ENCODE data around the gene TRAM2. TPM values are rescaled to one million over a fixed set of nuclear protein-coding genes. Genes with fewer than 3 reads are reported as not detected.

Gene TRAM2
- total RNA-seq, 2 donors from 2014 or later: 40.0 to 41.8 TPM

DNA sequence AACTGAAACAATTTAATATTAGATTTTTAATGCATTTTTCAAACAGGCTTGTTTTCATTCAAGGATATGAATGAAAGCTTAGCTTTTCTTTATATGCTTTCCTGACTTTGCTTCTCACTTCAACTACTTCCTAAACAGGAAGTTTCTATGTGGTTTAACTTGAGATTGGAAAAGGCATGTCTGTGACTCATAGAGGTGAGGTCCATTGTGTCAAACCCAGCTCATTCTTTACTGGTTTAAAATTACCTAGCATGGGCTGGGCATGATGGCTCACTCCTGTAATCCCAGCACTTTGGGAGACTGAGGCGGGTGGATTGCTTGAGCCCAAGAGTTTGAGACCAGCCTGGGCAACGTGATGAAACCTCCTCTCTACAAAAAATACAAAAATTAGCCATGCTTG, 122.3 kb downstream of the TRAM2 start:
- no peak for TF ChIP-seq CTCF (IDR thresholded peaks at IDR 0.05)
- no peak for ATAC-seq (ENCODE audit: insufficient number of reproducible peaks, low FRiP score, low read depth)
- Histone ChIP-seq H3K4me1 (ENCODE audit: control insufficient read depth in 1 of 2, low read depth in 2 of 2) (no peaks in the 10 kb centered on the region), H3K9me3 (no peaks in the 10 kb centered on the region), H3K4me3 (no peak overlapping the region), H3K27me3 (replicated peaks; ENCODE audit: insufficient read depth) (no peaks in the 10 kb centered on the region), H3K36me3 (no peaks in the 10 kb centered on the region), H3K27ac (no peak overlapping the region)
- DNase-seq (ENCODE audit: low spot score): no peak

Other genes starting within 250 kb of the TRAM2 start
- 1 to 10 TPM; 4.1 to 7.3 TPM for gene PAQR8, start 214.9 kb downstream of the TRAM2 start, total RNA-seq
- gene EFHC1, start 156.7 kb downstream of the TRAM2 start, total RNA-seq: 10 to 100 TPM; 13.5 to 14.9 TPM
- 10 to 100 TPM; 16.5 to 27.1 TPM for gene TMEM14A, start 94.1 kb upstream of the TRAM2 start, total RNA-seq
- not detected for gene GSTA2, start 186.4 kb upstream of the TRAM2 start, total RNA-seq
- not detected for gene GSTA1, start 226.8 kb upstream of the TRAM2 start, total RNA-seq